Activated CD8-positive, alpha-beta memory T cell treated with anti-CD3 and anti-CD28 coated beads, Interleukin-2, amount 50 U/mL, for 1 hour (primary cell): ENCODE measurements around the gene NCAM1.
A peak's percentile ranks its signal among the peaks of the same experiment; 100 is the strongest.

Source experiments
- DNase-seq: peaks from one replicate; pipeline ENCODE4 v3.0.0-alpha.2; 2020; ENCODE audit errors: extremely low read depth

Gene NCAM1

DNA sequence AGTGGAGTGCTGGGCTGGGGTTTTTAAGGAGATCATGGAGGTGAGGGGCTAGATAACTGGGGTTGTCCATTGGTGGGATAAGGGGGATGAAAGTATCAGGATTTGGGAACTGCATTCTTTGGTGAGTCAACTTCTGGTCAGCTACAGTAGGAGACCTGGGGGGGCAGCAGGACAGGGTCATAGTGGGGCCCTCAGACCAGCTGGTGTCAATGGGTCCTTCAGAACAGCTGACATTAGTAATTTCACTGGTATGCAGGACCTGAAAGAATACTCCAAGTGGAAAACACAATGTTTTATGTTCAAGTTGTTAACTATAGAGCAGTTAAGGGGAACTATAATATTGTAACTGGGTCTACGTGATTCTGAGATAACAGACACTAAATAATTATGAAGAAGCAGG, 350.3 kb downstream of the NCAM1 start:
- no peak for DNase-seq

DNA sequence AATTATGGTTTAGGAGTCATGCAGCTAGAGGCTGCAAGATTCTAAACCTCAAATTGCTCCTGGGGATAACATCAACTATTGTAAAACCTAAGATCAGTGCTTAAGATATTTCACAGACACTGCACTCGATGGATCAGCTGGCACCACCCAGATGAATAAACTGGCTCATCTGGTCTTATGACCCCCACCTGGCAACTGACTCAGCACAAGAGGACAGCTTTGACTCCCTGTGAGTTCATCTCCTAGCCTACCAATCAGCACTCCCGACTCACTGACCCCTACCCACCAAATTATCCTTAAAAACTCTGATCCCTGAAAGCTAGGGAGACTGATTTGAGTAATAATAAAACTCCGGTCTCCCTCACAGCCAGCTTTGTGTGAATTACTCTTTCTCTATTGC, 352.4 kb downstream of the NCAM1 start:
- no peak for DNase-seq

GRCh38 chr11:113314065-113314388, 352.8 kb downstream of the NCAM1 start:
- DNase-seq: no peak

DNA sequence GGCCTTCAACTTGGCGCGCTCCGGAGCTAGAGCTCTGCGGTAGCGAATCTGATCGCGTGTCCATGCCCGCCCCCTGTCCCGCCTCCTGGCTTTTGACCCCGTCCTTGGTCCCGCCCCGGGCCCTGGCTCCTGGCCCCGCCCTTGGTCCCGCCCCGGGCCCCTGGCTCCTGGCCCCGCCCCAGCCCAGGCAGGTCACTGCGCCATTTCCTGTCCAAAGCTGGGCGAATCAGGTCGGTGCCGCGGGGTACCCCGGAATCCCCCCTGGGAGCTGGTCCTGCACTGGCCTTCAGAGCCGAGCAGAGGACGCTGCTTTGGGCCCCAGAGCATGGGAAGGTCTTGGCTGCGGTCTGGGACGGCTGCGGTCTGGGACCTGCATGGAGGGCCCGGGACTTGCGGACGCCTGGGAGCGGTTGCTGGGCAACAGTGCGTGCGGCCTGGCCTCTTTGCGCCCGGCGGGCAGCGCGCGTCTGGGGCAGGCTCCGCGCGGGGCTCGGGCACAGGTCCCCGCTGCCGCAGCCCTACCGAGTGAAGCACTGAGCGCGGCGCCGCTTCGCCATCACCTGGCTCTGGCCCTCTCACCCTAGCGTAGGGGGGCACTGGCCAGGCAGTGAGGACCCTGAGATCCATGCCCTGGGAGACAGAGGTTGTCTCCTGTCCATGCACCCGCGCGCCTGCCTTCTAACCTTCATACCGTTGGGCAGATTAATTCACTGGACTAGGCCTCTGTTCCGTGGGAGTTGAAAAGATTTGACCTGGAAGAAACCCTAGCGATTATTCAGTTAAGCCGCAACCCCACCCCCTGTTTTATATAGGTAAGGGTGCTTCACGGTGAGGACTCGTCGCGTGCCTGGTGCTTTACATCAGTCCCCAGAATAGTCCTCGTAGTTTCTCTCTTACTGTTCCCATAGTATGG, 353.4 kb downstream of the NCAM1 start, which contains the start of gene TTC12:
TSS of gene TTC12 (plus strand) at position 195 of the 913 bp plus-strand sequence. CDS start 1,675 bp downstream, outside the sequence.
- peak; percentile 67 for DNase-seq

GRCh38 chr11:113315811-113316210, 354.6 kb downstream of the NCAM1 start:
- DNase-seq: no peak

DNA sequence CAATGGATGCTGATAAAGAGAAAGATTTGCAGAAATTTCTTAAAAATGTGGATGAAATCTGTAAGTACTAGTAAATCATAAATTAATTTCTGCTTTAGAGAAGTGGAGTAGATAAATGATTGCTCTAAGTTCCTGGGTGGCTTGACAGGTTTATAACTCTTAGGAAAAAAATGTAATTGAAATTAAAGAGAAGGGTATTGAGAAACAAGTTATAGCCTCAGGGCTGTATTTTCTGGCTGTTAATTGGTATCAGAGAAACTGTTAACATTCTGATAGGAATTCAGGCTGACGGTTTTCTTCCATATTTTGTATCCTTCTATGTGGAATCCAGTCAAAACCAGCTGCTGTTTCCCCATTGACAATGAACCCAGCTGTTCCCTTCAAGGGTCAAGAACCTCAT, 355.0 kb downstream of the NCAM1 start:
- DNase-seq: no peak

DNA sequence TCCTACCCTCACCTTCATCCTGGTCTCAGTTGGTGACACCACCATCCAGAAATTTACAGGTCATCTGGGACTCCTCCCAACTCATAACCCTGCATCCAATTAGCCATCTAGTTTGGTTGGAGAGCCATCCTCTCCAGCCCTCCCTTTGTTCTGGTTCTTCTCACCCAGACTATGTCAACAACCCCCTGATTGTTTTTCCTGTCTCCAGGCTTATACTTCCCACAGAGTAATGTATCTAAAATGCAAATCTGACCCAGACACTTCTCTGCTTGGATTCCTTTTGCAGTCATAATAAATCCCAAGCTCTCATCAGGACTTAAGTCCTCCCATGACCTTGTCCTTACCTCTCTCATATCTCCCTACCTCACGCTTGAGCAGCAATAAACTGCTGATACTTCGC, 356.1 kb downstream of the NCAM1 start:
- DNase-seq: no peak

GRCh38 chr11:113319085-113319484, 357.9 kb downstream of the NCAM1 start:
- no peak for DNase-seq

DNA sequence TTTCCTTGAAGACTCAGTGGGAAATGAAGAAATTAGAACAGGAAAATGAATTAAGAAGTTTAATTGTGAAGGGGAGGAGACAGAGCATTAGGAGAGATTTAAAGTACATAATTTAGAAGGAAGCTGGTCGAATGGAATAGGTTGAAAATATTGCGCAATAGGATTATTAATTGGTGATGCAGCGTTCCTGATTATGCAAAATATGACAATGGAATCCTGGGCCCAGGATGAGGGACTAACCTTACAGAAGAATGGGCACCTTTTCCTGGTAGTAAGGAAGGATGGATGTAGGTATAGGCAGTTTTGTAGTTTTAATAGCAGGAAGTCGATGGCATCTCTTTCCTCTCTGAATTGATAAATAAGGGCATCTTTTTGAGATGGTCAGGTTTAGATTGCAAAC, 360.9 kb downstream of the NCAM1 start:
- DNase-seq: no peak

DNA sequence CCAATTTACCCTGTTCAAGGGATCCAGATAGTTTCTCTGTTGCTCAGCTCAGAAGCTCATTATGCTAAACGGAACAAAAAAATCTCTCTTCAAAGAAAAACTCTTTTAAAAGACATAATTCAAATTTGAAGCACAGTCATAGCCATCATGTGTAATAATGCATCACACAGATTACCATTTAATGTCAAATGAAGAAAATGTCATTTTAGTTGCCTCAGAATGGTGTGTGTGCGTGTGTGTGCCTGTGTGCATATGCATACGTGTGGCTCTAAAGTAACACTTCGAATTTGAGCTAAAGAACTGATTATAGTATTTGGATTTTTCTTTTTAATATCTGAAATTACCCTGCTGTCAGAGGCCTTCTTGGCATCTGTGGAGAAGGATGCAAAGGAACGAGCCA, 363.0 kb downstream of the NCAM1 start:
- no peak for DNase-seq
